HG03469 (cell line): ENCODE data around the gene RER1.
A peak's percentile ranks its signal among the peaks of the same experiment; 100 is the strongest.

Experiments used
- ATAC-seq: cut with Tn5 transposase; IDR thresholded peaks from one replicate; pipeline ENCODE4 v1.9.1; 2021; ENCODE audit warnings: mild to moderate bottlenecking, moderate library complexity, moderate number of reproducible peaks; ENCODE audit not compliant: unreplicated experiment

The RER1 gene

DNA sequence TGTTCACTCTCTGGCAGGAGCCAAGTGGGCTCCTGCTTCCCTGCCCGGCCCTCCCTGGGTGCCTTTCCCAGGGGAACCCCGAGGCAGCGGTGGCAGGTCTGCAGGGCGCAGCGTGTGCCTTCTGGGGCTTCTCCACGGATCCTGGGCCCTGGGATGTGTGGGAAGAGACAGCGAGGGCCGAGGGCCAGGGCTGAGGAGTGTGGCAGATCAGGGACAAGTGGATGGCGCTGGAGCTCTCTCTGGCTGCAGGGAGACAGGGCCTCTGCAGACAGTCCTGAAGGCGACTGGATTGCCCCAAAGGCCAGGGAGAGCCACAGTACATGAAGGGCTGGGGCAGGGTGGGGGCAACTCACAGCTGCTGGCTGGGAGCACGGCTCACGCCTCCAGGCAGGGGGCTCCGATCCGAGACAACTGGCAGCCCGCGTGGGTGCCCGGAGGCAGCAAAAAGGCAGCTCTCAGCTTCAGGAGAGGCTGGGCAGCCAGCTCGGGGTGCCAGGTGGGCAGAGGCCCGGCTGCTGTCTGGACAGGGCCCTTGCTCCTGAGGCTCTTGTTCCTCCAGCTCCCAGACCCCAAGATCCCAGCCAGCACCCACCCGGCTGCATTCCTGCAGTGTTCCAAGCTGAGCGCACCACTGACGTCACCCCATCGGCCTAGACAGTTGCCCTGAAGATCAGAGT is 16.3 kb upstream of the RER1 start:
- ATAC-seq: no peak

DNA sequence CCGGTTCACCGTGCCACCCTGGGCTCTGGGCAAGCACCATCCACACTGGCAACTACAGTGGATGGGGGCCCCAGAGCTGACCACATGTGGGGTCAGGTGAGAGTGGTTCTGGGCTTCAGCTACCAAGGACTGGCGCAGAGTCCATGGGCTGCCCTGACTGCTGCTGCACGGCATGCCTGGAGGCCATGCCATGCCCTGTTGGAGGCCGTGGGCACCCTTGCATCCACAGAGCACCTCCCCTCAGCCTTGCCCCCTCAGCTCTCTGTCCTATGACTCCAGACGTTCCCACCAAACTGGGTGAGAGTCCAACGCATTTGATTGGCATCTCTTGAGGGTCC is 15.7 kb upstream of the RER1 start:
- no peak for ATAC-seq

DNA sequence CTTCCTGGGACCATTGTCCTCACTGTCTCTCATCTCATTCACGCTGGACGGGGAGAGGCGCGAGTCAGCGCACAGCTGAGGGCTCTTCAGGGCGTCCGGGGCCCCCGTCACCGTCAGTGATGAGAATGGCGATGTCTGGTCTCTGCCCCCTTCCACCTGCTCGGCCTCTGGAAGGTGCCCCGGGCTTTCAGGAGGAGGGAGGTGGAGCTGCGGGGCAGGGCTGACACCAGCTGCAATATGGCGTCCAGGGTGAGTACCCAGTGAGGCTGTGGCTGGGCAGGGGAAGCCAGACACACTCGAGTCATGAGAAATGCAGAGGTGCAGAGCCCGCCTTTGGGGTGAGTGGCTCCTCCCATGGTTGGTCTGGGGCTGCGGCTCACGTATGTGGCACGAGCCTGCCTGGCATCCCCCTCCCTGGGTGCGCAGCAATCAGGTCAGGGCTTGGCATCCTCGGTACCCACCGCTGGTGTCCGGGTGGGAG is 15.3 kb upstream of the RER1 start:
- no peak for ATAC-seq

DNA sequence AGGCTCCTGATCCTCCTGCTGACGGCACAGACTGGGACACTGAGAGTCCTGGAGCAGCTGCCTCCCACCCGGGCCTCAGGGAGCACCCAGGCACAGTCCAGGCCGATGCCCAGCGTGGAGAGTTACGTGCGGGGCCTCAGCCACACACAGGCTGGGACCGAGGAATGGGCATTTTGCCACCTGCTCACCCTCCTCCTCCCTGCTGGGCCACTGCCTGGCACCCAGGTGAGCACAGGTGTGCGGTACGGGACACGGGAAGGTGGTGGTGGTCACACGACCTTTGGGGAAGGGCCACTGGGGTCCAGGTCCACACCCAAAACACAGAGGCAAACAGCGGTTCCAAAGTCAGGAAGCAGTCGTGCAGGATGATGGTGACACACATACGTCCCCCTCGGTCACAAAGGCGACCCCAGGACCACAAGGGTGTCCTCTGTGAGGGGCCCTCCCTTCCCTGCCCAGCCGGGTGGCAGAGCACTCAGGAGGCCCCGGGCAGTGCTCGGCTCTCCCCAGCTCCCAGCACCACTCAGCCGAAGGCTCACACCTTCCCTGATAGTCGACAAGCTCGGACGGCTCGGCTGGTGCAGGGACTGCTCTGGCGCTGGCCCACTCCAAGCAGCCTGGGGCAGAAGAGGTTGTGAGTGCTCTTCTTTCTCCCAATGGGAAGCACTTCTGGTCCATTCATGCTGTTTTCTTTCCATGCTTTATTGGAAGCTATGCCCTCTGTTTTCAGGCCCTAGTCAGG is 14.5 kb upstream of the RER1 start:
- no peak for ATAC-seq

DNA sequence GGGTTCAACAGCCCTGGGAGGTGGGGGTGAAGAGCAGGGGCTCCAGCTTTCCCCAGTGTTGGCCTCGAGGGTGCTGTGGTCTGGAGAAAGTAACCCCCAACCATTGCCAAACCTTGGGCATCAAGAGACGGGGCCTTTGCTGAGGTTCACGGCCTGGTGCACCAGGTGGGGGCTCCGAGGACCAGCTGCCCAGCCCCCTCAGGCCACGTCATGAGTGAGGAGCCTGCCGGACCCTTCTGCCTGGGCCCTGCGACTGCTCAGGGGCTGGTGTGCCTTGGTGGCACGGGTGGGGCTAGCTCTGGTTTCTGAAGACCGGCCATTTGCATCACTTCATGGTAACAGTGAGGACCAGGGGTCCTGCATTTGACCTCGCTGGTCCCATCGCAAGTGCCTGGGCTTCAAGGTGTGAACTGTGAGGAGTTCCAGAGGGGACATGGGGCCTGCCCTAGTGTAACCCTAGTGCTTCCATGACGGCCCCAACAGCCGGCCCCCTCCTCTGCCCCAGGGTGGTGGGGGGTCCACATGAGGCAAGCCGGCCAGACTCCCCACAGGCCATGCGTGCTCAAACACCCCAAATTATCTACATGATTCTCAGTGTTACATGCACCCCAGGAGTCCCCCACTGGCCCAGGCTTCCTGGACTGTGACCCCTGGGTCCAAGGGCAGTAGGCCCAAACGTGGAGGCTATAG is 13.7 kb upstream of the RER1 start:
- ATAC-seq: no peak

DNA sequence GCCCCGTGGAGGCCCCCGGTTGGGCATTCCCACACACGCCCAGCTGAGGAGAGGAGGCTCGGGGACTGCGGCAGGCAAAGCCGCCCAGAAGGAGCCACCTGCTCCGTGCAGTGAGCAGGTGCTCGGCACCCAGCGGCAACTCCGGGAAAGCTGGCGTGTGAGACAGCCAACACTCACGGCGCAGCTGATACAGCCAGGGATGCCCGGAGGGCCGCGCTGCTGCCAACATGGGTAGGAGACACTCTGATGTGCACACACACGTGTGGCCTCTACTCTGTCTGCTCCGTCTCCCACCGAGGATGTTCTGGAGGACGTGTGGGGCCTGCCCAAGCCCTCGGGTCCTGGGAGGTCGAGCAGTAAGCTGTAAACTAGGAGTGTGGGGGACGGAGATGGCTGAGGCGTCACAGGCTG is 13.2 kb upstream of the RER1 start:
- ATAC-seq: no peak

GRCh38 chr1:2378956-2379732 is 12.5 kb upstream of the RER1 start:
- ATAC-seq: no peak

DNA sequence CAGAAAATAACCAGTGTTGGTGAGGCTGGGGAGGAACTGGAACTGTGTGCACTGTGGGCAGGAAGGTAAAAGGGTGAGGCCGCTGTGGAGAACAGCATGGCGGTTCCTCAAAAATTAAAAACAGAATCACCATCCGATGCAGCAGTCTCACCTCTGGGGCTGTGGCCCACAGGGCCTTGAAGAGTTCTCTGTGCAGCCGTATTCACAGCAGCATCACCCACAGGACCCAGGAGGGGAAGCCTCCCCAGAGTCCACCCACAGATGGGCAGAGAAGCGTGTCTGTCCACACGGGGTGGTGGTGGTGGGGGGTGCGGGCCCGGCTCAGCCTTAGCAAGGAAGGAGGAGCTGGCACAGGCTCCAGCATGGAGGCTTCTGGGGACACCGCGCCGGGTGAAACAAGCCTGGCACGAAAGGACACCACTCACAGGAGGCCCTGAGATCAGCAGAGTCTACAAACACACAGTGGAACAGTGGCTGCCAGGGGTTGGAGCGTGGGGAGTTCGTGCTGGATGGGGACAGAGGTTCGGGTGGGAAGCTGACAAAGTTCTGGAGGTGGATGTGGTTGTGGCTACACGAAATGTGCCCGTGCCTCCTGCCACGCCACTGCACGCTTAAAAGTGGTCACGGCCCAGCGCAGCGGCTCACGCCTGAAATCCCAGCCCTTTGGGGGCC is 11.8 kb upstream of the RER1 start:
- no peak for ATAC-seq

GRCh38 chr1:2380816-2381591 is 10.6 kb upstream of the RER1 start:
- ATAC-seq: no peak

- peak; percentile 48 for ATAC-seq
Observed at GRCh38 chr1:2381741-2382620, 9.7 kb upstream of the RER1 start.

DNA sequence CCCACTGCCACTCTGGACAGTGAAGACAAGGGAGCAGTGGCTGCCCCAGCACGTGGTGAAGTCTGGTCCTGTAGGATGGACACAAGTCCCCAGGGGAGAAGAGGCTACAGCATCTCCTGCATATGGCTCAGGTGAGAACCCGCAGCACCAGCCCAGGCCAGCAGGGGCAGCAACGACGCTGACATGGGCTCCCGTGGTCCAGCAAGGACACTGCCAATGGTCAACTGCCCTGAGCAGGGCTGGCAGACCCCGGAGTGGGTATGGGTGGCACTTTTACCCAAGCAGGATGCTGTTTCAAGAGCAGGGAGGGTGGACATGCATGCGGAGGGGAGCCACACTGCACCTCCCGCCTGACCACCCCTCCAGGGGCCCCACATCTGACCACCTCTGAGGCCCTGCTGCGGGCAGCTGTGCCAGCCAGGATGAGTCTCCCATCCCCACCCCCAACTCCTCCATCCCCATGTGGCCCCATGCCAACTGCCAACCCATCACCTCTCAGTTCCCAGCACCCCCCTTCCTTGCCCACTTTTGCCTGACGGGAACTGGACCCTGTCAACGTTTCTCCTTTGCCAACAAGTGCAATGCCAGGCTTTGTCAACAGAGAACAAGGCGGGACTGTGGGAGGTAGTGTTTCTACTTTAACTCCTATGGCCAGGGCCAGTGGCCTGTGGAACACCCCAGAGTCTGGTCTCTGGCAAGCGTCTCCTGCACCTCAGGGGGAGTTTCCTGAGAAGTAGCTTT is 8.8 kb upstream of the RER1 start:
- no peak for ATAC-seq

DNA sequence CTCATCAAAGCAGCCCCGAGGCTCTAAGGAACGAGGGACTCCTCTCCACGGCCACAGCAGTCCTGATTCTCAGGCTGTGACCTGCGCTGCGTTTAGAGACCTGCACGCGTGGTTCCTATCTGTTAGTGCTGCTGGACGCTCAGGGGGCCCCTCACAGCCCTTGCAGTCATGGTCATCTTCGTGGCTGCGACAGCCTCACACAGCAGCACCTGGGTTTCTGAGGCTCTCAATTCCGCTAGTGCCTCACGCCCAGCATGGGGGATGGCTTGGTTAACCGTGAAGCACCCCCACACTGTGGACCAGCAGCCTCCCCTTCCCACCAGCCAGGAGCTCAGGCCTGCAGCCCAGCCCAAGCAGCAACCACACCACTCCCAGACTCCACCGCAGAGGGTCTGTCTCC is 8.1 kb upstream of the RER1 start:
- no peak for ATAC-seq

DNA sequence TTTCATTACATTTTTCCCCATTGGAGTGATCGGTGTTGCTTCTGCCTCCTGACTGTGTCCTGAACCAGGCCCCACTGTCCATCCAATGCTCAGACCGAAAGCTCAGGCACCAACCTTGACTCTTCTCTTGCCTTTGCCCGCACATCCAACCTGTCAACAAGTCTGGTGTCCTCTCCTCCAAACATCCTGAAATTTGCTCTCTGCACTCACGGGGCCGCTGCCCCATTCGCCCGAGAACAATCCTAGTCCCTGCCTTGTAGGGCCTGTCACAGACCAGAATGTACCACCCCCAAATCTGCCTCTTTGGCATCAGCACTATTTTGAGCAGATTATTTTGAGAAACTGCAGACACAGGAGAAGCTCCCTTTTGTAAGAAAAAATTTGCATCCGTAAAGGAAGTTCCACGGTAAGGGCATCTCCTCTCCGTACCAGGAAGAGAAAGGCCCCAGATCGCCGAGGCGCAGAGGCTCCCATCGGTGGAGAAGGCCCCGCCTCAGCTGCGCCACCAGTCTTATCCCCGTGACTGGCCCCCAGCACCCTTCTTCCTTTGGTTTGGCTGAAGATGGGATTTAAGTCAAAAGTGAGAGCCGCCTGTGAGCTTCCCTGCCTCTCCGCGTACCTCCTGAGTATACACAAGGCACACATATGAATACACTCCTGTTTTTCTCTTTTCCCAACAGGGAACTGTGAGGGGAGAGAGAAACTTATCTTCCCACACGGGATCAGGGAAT is 7.3 kb upstream of the RER1 start:
- no peak for ATAC-seq

- no peak for ATAC-seq
Observed at GRCh38 chr1:2384941-2385481, 6.6 kb upstream of the RER1 start.

DNA sequence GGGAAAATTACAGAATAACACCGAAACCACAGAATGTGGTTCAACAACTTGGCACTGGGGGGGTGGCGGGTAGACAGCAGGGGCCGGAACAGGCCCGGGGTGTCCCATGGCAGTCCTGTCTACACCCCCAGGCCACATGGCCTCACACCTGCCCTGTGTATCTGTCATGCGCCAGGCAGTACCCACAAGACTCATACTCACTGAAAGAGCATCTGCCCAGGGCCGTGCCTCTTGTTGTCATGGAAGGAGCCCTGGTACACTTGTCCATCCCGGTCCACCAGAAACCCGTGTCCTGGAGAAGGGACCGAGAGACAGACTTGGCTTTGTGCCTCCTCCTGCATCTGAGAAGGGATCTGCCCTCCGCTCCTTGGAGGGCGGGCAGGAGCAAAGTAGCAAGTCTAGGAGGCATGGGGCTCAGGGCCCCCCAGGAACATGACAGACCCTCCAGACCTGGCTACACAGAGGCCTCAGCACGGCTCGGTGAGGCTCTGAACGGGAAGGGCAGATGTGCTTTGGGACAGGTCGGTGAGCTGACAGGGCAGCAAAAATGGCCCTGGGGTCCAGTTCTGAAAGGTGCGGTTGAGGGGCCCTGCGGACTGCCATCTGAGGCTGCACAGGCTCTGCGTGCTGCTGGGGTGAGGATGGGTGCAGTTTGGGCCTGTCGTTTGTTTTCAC is 5.9 kb upstream of the RER1 start:
- no peak for ATAC-seq

DNA sequence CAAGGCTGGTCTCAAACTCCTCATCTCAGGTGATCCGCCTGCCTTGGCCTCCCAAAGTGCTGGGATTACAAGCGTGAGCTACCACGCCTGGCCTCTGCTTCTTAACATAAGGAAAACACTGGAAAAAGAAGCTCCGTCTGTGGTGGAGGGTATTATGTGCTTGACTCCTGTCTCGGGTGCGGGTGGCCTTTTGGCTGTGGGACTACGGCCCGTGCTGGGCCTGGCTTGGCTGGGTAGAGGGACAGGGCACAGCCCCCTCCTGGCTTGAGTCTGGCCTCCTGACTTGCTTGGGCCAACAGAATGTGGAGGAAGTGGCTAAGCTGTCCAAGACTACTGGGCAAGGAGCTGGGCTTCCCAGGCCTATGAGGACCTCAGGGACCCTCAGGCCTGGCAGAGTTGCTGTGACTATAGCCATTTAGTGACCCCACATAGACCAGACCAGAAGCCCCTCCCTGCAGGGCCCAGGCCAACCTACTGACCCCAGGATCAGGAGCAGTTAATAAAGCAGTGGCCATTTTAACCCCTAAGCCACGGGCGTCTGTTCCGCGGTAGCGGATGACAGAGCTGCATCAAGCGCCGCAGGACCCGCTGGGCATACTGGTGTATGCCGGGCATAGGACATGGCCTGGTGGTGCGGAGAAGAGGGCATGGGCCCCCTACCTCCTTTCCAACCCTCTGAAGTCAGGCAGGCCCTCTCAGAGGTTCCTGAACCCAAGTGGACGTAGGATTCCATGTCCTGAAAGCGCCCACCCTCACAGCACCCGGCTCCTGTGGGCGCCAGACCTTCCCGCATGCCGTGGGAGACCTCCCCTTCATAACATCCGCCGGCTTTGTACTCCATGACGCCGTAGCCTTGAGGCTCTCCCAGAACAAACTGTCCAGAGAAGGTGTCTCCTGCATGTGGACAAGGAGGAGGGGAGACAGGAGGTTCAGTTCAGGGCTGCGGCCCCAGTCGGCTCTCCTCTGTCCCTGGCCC is 4.7 kb upstream of the RER1 start:
- ATAC-seq: no peak
